Astrocyte (in vitro differentiated cells and primary cell): Measurements from ENCODE around the gene PATE4. TPM values are rescaled to one million over a fixed set of nuclear protein-coding genes. Genes with fewer than 3 reads are reported as not detected.
"Not testable (repeated sequence)": the region's sequence is repeated elsewhere in the genome, so short reads cannot be mapped to it uniquely, and the experiment has no call there.

Experiments used
- DNase-seq: peaks from one replicate; pipeline ENCODE4 v3.0.0-alpha.2; 2010; ENCODE audit warnings: low read depth
- FAIRE-seq: peaks from 2 replicates; lab custom pipeline; 2011; peaks lifted over from hg19 to GRCh38; lab: Jason Lieb, UNC
- H2AFZ ChIP-seq: 2 replicates; pipeline ENCODE4 v1.6.0; 2012; ENCODE audit warnings: low read depth, low read length, inconsistent platforms
- H3K27ac ChIP-seq: 2 replicates; pipeline ENCODE4 v1.5.1; 2011; ENCODE audit warnings: low read depth, low read length, inconsistent platforms
- H3K27me3 ChIP-seq: 2 replicates; pipeline ENCODE4 v1.6.0; 2011; ENCODE audit warnings: low read length, inconsistent platforms; ENCODE audit not compliant: insufficient read depth
- H3K36me3 ChIP-seq: 2 replicates; pipeline ENCODE4 v1.5.1; 2011; ENCODE audit warnings: low read length, inconsistent platforms; ENCODE audit not compliant: insufficient read depth
- H3K4me1 ChIP-seq: 2 replicates; pipeline ENCODE4 v1.5.1; 2011; ENCODE audit warnings: low read length, inconsistent platforms; ENCODE audit not compliant: insufficient read depth
- H3K4me2 ChIP-seq: 2 replicates; pipeline ENCODE4 v1.6.0; 2012; ENCODE audit warnings: low read length, inconsistent platforms
- H3K4me3 ChIP-seq: 2 replicates; pipeline ENCODE4 v1.5.1; 2011; ENCODE audit warnings: low read depth, mild to moderate bottlenecking, low read length, inconsistent platforms; ENCODE audit not compliant: insufficient read depth
- H3K79me2 ChIP-seq: 2 replicates; pipeline ENCODE4 v1.6.0; 2012; ENCODE audit warnings: mild to moderate bottlenecking, low read length, inconsistent platforms; ENCODE audit not compliant: insufficient read depth
- H3K9ac ChIP-seq: 2 replicates; pipeline ENCODE4 v1.6.0; 2012; ENCODE audit warnings: mild to moderate bottlenecking, low read length, inconsistent platforms
- H3K9me3 ChIP-seq: 2 replicates; pipeline ENCODE4 v1.5.1; 2012; ENCODE audit warnings: low read depth, mild to moderate bottlenecking, low read length, inconsistent platforms; ENCODE audit not compliant: insufficient read depth
- H4K20me1 ChIP-seq: 2 replicates; pipeline ENCODE4 v1.6.0; 2012; ENCODE audit warnings: low read length, inconsistent platforms; ENCODE audit not compliant: insufficient read depth
- H3K27ac Mint-ChIP-seq: one replicate; pipeline ENCODE4 v1.8.0; 2021; ENCODE audit warnings: mild to moderate bottlenecking, mixed read lengths; ENCODE audit not compliant: unreplicated experiment
- H3K27me3 Mint-ChIP-seq: one replicate; pipeline ENCODE4 v1.8.0; 2021; ENCODE audit warnings: low read depth, mixed read lengths; ENCODE audit not compliant: unreplicated experiment
- H3K36me3 Mint-ChIP-seq: one replicate; pipeline ENCODE4 v1.8.0; 2021; ENCODE audit warnings: low read depth, mixed read lengths; ENCODE audit not compliant: unreplicated experiment
- H3K4me1 Mint-ChIP-seq: one replicate; pipeline ENCODE4 v1.8.0; 2021; ENCODE audit warnings: low read depth, mixed read lengths; ENCODE audit not compliant: unreplicated experiment
- H3K4me3 Mint-ChIP-seq: one replicate; pipeline ENCODE4 v1.8.0; 2021; ENCODE audit warnings: mild to moderate bottlenecking, moderate library complexity, mixed read lengths; ENCODE audit not compliant: unreplicated experiment
- H3K9me3 Mint-ChIP-seq: one replicate; pipeline ENCODE4 v1.8.0; 2021; ENCODE audit warnings: mild to moderate bottlenecking, mixed read lengths; ENCODE audit not compliant: unreplicated experiment
- EZH2 ChIP-seq: IDR thresholded peaks from 2 replicates; pipeline ENCODE4 v1.6.1; 2012; ENCODE audit warnings: mild to moderate bottlenecking, low read length, inconsistent platforms; ENCODE audit not compliant: insufficient read depth
- total RNA-seq: library from RNA; stranded (reverse); gene quantifications from 2 replicates; pipeline ENCODE4 v1.2.1, GENCODE V29; 2021
- TF ChIP-seq, protein P1 (sequence below): IDR thresholded peaks from 2 replicates; pipeline ENCODE4 v1.5.1; 2011; ENCODE audit warnings: low read depth, mild to moderate bottlenecking, inconsistent platforms, low read length, moderate library complexity; ENCODE audit not compliant: insufficient read depth

PATE4 gene
- total RNA-seq, 1 donor from 2014 or later: not detected

GRCh38 chr11:125862786-125863185, 29.7 kb downstream of the PATE4 start:
- not testable (repeated sequence) for H3K4me2 ChIP-seq, H3K4me3 ChIP-seq, H3K9ac ChIP-seq, H3K79me2 ChIP-seq, H3K9me3 ChIP-seq, DNase-seq, H3K4me3 Mint-ChIP-seq, H3K27me3 ChIP-seq, H2AFZ ChIP-seq, H4K20me1 ChIP-seq, H3K27ac ChIP-seq, H3K27ac Mint-ChIP-seq, H3K27me3 Mint-ChIP-seq, H3K4me1 Mint-ChIP-seq, H3K36me3 Mint-ChIP-seq, FAIRE-seq, H3K4me1 ChIP-seq, H3K36me3 ChIP-seq
- H3K9me3 Mint-ChIP-seq: peaks cover 18% of the 10 kb centered on the region

- H3K4me3 ChIP-seq, H3K4me1 Mint-ChIP-seq, H3K27ac Mint-ChIP-seq, H3K27me3 ChIP-seq, H3K4me3 Mint-ChIP-seq, H3K9ac ChIP-seq, H3K4me1 ChIP-seq, H3K27ac ChIP-seq, H3K79me2 ChIP-seq, DNase-seq, H3K4me2 ChIP-seq, FAIRE-seq, H4K20me1 ChIP-seq, H3K27me3 Mint-ChIP-seq, H3K9me3 Mint-ChIP-seq, H3K36me3 Mint-ChIP-seq, H3K36me3 ChIP-seq, H3K9me3 ChIP-seq, H2AFZ ChIP-seq: not testable (repeated sequence)
These were observed 32.2 kb downstream of the PATE4 start for GRCh38 chr11:125865354-125865753.

DNA sequence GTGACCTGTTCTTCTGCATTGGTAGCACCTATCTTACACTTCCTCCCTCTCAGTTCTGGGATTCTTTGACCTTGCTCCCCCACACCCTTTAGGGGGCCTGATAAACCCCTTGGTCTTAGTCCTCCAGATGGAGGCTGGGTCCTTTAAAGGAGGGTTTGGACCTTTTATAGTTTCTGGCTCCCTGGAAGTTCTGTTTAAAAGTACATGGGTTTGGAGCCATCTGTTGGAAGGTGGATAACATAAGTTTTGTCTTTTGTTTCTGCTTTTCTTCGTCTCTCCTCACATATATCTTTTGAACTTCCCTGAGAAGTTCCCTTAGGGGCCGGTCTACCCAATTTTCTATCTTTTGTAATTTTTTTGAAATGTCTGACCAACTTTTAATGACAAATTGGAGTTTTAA, 36.4 kb downstream of the PATE4 start:
- Histone ChIP-seq H3K4me3 (no peak overlapping the region), H3K4me2 (no peak overlapping the region), H3K27ac (no peak overlapping the region), H3K9me3 (peaks cover 6% of the 10 kb centered on the region), H4K20me1 (no peaks in the 10 kb centered on the region), H3K4me1 (no peaks in the 10 kb centered on the region), H3K79me2 (no peaks in the 10 kb centered on the region), H3K9ac (no peak overlapping the region), H3K27me3 (no peaks in the 10 kb centered on the region), H3K36me3 (no peaks in the 10 kb centered on the region), H2AFZ (no peak overlapping the region)
- DNase-seq (no peak), FAIRE-seq (no peak)
- peaks cover 4% of the 10 kb centered on the region for H3K9me3 Mint-ChIP-seq
- H3K27ac Mint-ChIP-seq: no peak overlapping the region
- H3K27me3 Mint-ChIP-seq: peaks cover 4% of the 10 kb centered on the region
- peaks cover 2% of the 10 kb centered on the region for H3K4me1 Mint-ChIP-seq
- no peak overlapping the region for H3K4me3 Mint-ChIP-seq
- peaks cover 3% of the 10 kb centered on the region for H3K36me3 Mint-ChIP-seq
- no peak for TF ChIP-seq EZH2
- TF ChIP-seq, protein P1, sequence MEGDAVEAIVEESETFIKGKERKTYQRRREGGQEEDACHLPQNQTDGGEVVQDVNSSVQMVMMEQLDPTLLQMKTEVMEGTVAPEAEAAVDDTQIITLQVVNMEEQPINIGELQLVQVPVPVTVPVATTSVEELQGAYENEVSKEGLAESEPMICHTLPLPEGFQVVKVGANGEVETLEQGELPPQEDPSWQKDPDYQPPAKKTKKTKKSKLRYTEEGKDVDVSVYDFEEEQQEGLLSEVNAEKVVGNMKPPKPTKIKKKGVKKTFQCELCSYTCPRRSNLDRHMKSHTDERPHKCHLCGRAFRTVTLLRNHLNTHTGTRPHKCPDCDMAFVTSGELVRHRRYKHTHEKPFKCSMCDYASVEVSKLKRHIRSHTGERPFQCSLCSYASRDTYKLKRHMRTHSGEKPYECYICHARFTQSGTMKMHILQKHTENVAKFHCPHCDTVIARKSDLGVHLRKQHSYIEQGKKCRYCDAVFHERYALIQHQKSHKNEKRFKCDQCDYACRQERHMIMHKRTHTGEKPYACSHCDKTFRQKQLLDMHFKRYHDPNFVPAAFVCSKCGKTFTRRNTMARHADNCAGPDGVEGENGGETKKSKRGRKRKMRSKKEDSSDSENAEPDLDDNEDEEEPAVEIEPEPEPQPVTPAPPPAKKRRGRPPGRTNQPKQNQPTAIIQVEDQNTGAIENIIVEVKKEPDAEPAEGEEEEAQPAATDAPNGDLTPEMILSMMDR: no peak
